ENCODE results near the gene SMIM1.

GRCh38 chr1:3787349-3787715 is 14.8 kb downstream of the SMIM1 start:
- TF ChIP-seq POLR2A (IDR thresholded peaks at IDR 0.05; ENCODE audit: low read length) (no peak), GATA1 (IDR thresholded peaks at IDR 0.05; ENCODE audit: low read depth, low read length) (no peak)
